Endothelial cell of umbilical vein (primary cell): ENCODE measurements around the gene PAK6.

Experiments used
- EZH2 ChIP-seq: IDR thresholded peaks from 2 replicates; pipeline ENCODE4 v1.6.1; 2012; ENCODE audit warnings: borderline replicate concordance, low read depth, mild to moderate bottlenecking, moderate library complexity, low read length, inconsistent platforms; ENCODE audit not compliant: severe bottlenecking
- FOS ChIP-seq: IDR thresholded peaks from 2 replicates; pipeline ENCODE4 v1.6.1; 2011; ENCODE audit warnings: mild to moderate bottlenecking, low read length, moderate library complexity, borderline replicate concordance; ENCODE audit not compliant: insufficient read depth
- GATA2 ChIP-seq: IDR thresholded peaks from 2 replicates; pipeline ENCODE4 v1.7.0; 2011; ENCODE audit warnings: low read depth, mild to moderate bottlenecking, moderate library complexity, mixed read lengths, low read length; ENCODE audit not compliant: insufficient read length, insufficient read depth
- JUN ChIP-seq: IDR thresholded peaks from 2 replicates; pipeline ENCODE4 v1.6.1; 2011; ENCODE audit warnings: borderline replicate concordance, low read depth; ENCODE audit not compliant: insufficient read length, insufficient read depth
- MYC ChIP-seq: IDR thresholded peaks from one replicate; pipeline ENCODE4 v1.6.1; 2011; ENCODE audit warnings: mild to moderate bottlenecking, low read depth, low read length
- POLR2A ChIP-seq: IDR thresholded peaks from 2 replicates; pipeline ENCODE4 v1.6.1; 2012; ENCODE audit warnings: low read depth, mild to moderate bottlenecking, control low read depth, low read length
- POLR2AphosphoS5 ChIP-seq: IDR thresholded peaks from 2 replicates; pipeline ENCODE4 v1.6.1; 2012; ENCODE audit warnings: low read depth, mild to moderate bottlenecking, control low read depth, low read length, moderate library complexity; ENCODE audit not compliant: insufficient read depth
- TF ChIP-seq, protein P1 (sequence below), 2 donors: IDR thresholded peaks; 1 replicate in 1 of 2; 2 replicates in 1 of 2; pipeline ENCODE4 v1.5.1; 2011; ENCODE audit warnings: low read length in 2 of 2, mild to moderate bottlenecking in 2 of 2, moderate library complexity in 2 of 2, control low read depth in 1 of 2, inconsistent platforms in 1 of 2, low read depth in 1 of 2; ENCODE audit not compliant: insufficient read depth in 1 of 2; ENCODE audit errors: extremely low read depth in 1 of 2
- TF ChIP-seq, protein P2 (sequence below): IDR thresholded peaks from 2 replicates; pipeline ENCODE4 v1.6.1; 2011; ENCODE audit not compliant: insufficient read depth, insufficient read length

- TF ChIP-seq, protein P1, sequence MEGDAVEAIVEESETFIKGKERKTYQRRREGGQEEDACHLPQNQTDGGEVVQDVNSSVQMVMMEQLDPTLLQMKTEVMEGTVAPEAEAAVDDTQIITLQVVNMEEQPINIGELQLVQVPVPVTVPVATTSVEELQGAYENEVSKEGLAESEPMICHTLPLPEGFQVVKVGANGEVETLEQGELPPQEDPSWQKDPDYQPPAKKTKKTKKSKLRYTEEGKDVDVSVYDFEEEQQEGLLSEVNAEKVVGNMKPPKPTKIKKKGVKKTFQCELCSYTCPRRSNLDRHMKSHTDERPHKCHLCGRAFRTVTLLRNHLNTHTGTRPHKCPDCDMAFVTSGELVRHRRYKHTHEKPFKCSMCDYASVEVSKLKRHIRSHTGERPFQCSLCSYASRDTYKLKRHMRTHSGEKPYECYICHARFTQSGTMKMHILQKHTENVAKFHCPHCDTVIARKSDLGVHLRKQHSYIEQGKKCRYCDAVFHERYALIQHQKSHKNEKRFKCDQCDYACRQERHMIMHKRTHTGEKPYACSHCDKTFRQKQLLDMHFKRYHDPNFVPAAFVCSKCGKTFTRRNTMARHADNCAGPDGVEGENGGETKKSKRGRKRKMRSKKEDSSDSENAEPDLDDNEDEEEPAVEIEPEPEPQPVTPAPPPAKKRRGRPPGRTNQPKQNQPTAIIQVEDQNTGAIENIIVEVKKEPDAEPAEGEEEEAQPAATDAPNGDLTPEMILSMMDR (IDR thresholded peaks at IDR 0.05; ENCODE audit: extremely low read depth in 1 of 2, insufficient read depth in 1 of 2, low read depth in 1 of 2, low read length in 2 of 2), result no peak
- TF ChIP-seq POLR2A (no peak), EZH2 (peak; percentile 95), JUN (no peak), POLR2AphosphoS5 (no peak), GATA2 (no peak), FOS (no peak), MYC (no peak)
- TF ChIP-seq, protein P2, sequence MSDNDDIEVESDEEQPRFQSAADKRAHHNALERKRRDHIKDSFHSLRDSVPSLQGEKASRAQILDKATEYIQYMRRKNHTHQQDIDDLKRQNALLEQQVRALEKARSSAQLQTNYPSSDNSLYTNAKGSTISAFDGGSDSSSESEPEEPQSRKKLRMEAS, result no peak
Measured at GRCh38 chr15:40252438-40253166, 13.7 kb downstream of the PAK6 start.
